GM18498 (cell line): ENCODE measurements around the gene OR2G3.

Source experiments
- ATAC-seq: cut with Tn5 transposase; IDR thresholded peaks from one replicate; pipeline ENCODE4 v1.9.1; 2021; ENCODE audit warnings: mild to moderate bottlenecking, moderate library complexity; ENCODE audit not compliant: unreplicated experiment

Gene OR2G3

DNA sequence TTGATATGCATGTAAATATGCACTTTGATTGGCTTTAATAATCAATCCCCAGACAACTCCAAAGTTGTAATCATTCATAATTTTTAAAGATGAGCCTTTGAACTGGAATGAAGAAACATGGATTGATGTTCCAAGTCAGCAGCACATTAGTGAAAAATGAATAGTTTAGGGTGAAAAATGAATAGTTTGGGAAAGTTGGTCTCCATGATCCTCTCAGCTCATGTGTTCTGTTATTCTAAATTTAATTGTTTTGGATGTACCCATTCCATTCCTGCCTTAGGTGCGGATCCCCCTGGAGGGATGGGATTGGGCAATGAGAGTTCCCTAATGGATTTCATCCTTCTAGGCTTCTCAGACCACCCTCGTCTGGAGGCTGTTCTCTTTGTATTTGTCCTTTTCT, at the start of gene OR2G3:
Gene OR2G3 (plus strand): TSS at position 301 of the 400 bp plus-strand sequence. CDS start 0 bp downstream, at position 301.
- no peak for ATAC-seq

DNA sequence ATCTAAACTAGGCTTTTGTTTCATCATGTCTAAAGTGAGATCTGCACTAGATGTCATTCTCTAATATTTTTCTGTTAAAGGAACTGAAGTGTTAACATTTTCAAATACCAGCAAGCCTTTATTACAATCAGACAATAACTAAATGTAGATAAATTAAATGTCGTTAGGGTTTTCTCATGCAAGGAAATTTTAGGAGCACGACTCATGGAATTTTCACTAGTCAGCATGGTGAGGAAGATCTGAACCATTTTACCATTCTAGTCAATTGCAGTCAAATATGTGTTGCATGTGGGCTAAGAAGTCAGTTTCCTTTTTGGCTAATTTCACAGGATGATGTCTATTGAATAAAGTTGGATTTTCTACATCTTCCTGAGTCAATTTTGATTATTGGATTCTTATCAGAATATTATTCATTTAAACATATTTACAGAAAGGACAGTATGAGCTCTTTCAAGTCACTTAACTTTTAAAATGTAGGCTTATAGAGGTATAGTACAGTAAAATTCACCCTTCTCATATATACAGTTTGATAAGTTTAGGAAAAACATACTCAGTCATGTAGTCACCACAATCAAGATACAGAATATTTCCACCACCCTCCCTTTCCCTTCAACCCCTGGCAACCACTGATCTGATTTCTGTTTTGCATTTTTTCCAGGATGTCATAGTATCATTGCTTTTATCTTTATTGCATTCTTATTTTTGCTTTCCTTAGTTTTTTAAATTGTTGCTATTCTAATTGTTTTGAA, 47.3 kb upstream of the OR2G3 start:
- no peak for ATAC-seq

DNA sequence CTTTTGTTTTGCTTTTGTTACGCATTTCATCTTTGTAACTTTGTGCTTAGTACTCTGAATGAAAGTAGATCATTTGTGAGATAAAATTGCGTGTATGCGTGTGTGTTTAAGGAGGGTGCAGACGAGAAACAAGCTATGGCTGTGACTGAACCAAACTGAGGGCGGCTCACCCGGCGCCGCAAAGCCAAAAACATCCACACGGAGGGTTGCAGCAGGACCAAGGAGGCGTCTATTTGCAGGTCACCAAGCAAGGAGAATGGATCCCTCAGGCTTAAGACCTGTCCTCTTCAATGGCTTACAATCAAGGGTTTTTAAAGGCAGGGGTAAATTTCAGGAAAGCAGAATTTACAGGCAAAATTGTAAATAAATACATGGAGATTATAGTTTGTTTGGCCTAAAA, 43.7 kb upstream of the OR2G3 start:
- ATAC-seq, result no peak

DNA sequence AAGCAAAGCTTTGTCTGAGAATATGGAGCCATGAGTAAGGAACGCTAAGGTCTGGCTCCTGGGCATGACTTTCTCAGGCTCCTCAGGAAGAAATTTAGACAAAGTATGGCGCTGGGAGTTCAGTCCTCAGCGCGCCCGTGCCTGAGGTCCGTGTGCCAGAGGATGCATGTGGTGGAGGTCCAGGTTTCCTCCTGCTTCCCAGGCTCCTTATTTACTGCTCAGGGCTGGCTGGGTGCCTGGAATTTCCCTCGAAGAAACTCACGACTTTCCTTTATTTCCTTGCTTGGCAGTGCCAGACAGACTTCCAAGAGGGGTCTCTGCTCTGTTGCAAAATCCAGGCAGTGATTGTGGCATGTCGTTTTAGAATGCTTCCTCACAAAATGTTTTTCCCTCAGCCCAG, 43.2 kb upstream of the OR2G3 start:
- no peak for ATAC-seq

DNA sequence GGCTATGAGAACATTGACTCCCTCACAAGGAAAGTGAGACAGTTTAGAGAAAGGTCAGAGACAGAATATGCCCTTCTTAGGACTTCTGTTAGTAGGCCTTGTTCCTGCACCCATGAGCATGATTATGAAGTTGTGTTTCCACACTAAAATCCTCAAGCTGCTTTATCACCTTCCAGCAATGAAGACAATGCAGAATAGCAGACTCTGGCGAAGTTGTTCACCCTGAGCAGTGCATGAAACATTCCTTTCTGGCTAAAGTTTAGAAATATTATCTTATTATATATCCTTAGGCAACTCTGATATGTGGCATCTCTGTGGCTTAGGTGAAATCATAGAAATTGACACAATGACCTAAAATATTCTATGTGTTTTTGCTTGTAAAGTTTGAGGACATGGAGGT, 31.1 kb upstream of the OR2G3 start:
- ATAC-seq, result no peak

DNA sequence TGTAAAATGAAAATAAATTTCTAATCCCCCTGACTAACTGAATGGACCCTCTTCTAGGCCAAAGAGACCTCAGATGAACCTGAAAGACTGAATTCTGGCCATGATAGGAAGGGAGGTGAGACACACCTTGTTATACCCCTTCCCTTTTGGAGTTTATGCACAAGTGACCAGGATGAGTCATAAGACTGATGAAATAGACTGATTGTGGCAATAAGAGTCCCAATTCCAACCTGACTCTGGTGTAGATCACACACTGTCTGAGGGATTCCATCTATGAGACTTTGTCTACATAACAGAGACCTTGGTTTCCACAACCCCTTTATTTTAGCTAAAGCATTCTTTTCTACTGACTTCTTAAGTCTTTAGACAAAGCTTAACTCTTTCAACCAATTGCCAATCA, 30.7 kb upstream of the OR2G3 start:
- ATAC-seq, result no peak

DNA sequence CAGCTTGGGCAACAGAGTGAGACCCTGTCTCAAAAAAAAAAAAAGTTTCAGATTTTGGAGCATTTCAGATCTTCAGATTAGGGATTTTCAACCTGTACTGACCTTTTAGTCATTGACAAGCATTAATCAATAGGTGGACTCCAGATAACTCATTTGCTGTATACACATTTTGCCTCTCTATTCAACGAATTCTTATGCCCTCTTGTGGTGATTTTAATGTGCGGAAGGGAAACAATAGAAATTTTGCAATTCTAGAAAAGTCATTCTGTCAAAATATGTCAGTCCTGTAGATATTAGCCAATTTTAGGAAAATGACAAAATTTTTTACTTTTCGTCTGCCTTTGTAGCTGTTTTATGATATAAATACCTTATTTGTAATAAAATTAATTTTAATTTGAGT, 28.9 kb upstream of the OR2G3 start:
- no peak for ATAC-seq

DNA sequence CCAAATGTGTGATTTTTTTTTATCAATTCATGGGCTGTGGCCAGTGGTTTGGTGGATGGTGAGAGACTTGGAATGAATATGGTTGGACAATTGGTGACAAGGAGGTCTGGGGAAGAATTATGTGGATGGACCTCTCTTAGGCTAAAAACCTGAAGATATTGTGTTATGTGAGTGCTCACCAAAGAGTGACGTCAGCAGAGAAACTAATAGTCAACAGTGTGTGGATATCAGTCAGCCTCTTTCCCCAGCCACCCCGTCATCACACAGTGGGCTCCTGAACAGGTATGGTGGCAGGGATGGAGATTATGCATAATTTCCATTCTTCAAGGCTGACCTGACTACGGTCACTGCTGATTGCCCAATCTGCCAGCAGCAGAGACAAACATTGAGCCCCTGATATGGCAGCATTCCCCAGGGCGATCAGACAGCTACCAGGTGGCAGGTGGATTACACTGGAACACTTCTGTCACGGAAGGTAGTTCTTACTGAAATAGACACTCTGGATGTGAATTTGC, 26.4 kb upstream of the OR2G3 start:
- no peak for ATAC-seq

DNA sequence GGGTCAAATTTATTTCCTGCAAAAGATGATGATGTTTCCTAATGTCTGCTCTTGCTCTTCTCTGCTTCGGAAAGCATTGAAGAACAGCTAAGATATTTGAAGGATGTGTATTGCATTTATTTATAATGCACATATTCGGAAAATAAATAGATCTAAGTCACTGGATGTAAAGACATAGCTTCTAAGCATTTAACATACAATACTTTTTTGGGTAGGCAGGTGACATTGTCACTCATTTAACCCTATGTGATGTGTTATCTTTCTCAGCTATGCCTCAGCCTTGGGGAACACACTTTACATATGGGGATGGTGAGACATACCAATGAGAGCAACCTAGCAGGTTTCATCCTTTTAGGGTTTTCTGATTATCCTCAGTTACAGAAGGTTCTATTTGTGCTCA, 17.3 kb upstream of the OR2G3 start, which contains the start of gene OR2G2:
Gene OR2G2 (plus strand): TSS at position 301 of the 400 bp plus-strand sequence. CDS start 0 bp downstream, at position 301.
- no peak for ATAC-seq

DNA sequence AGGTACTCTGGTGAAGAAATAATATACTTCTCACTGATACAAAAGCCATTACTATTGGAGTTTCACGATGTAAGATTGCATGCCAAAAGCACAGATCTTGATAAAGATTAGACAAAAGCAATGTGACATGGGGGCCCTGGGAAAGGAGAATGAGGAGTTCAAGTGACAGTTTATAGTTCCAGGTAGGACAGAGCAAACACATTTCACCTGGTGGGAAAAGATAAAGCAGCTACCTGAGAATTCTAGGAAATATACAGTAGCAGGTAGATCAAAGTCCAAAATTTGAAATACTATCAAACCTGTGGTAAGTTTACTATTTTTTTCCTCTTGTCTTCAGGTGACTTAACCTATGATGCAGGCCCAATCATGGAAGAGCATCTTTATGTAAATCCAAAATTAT, 8.0 kb downstream of the OR2G3 start:
- no peak for ATAC-seq

DNA sequence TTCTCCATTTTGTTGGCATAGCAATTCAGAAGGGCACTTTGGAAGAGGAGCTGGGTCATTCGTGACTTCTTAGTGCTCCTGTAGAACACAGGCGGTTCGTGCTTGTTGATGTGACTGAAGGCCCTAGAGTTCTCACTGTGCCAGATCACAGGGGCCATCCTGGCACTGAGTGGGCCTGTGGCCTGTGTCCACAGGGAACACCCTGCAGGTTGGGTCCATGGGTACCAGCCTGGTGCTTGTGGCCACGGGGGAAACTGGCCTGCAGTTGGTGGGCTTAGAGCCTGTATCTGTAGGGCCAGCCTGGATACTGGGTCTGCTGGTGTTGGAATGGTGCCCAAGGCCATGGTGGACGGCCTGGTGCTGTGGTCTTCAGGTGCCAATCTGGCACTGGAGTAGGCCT, 9.2 kb downstream of the OR2G3 start:
- ATAC-seq, result no peak

DNA sequence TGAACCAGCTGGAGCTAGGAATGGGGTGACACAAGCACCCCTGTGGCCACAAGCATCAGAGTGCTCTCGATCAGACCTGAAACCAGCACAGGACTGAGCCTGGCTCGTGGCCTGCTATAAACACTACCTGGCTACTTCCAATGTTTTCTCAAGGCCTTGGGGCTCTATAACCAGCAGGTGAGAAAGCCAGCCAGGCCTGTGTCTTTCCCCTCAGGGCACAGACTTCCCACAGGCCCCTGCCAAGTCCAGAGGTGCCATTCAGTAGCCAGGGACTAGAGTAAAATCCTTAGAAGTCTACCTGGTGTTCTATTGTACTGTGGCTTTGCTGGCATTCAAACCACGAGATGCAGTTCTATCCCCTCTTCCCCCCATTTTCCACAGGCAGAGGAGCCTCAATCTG, 22.6 kb downstream of the OR2G3 start:
- ATAC-seq, result no peak

DNA sequence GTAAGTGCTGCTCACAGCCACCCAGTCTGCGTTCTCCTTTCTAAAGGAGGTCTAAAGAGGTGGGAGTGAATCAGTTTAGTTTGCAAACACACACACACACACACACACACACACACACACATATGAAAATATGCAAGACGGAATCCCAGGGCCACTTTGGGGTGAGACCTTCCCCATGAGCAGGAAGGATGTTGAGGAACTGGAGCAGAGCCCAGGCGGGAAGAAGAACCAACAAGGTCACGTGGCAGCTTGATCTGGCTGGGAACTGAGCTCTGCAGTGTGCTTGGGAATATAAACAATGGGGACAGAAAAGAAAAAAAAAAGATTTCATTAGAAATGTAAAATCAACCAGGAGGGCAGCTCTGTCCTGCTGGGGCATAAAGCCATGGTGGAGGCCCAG, 32.6 kb downstream of the OR2G3 start:
- no peak for ATAC-seq

DNA sequence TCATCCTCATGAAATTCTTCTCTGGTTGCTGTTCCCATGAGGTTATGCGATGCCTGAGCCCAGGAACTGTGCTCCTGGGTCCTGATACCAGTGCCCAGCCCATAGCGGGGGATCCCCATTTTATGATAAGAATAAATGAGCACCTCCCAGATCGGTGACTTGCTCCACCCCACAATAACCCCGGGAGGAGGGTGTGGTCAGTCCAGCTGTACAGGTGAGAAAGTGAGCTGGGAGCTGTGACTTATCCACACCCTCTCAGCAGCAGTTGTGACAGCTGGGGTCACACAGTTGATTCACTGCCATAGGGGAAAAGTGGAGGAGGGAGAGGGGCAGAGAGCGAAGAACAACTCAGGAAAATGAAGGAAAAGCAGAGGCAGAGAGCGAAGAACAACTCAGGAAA, 33.4 kb downstream of the OR2G3 start:
- no peak for ATAC-seq

DNA sequence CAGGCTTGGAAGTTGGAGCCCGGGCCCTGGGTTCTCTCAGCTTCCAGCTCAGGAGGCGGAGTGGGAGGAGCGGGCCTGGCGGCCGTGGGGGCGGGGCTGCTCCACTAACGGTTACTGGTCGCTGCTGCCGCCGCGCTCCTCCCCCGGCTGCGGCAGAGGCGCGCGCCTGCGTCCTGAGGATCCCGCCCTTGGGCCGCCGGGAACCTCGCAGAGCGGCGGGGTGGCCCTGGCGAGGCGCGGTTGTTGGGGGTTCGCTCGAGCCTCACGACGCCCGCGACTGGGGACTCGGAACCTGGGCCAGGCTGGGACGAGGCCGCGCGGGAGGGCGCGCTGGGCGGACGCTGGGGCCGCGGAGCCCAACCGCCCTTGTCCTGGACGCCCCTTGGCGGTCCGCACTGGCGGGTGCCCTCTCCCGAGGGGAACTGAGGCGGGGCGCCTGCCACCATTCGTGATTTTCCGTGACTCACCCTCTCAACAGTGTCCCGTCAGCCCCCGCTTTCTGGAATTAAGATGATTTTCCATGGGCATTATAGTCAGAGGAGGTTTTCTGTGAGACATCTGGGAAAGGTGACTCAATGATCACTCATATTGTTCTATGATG, 34.1 kb downstream of the OR2G3 start:
- no peak for ATAC-seq

DNA sequence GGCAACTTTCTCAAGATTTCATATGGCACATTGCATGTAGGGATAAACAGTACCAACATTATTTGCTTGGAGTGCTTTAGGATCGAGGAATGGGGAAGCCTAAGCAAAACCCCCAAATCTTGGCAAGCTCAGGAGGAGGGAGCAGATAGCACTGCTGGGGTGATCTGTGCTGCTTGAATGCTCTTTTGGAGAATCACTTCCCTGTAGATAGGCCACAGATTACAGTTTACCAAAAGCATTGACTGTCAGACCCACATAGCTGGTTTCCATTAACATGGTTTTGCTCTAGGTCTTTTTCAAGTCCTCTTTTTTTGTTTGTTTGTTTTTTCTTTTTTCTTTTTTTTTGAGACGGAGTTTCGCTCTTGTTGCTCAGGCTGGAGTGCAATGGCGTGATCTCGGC, 37.4 kb downstream of the OR2G3 start:
- ATAC-seq, result no peak

DNA sequence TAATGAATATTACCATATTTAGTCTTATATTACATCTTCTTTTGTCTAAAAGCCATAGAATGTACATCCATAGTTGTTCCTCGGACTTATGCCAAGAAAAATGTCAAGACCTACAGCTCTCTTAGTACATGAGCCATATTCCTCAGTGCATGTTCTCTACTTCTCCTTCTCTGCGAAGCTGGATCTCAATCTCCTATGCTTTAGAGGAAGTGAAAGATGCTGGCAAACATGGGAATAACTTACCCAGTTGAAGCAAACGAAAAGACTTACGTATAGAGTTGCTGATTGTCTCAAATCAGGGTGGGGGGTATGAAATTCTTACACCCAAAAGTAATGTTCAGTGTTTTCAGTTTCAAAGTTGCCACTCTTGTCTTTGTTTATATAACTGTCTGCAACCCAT, 41.5 kb downstream of the OR2G3 start:
- ATAC-seq, result no peak

DNA sequence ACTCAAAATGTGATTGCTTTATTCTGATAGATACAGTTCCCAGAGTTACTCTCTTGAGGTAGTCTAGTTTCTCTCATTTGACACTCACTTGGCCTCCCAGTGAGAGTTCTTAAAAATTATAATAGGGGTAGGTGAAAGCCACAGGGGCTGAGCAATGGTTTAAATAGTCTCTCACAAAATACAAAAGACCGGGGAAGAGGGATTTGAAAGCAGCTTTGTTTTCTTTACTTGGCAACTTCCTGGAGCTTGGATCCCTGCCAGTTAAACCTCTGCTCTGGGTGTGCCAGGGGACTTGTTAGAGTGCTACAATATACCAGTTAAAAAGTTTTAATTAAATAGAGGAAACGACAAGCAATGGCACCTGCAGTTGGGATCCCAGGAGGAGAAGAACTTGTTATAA, 42.5 kb downstream of the OR2G3 start:
- no peak for ATAC-seq

DNA sequence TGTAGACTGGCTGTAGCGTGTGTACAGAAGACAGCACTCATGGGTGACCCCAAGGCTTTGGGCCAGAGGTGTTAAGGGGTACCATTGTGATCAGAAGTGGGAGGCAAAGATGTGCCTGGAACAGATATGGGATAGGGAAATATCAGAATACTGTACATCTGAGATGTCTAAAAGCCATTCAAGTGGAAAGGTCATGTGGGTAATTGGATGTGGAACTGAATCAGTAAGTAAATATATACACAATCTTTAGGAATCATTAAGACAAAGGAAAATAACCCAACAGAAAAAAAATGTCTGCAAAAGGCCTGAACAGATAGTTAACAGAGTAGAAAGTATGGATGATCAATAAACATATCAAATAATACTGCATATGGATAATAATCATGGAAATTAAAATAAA, 47.7 kb downstream of the OR2G3 start:
- no peak for ATAC-seq
